GM21515 (cell line): ENCODE results near the gene CGB2.
"Not testable (repeated sequence)": the region's sequence is repeated elsewhere in the genome, so short reads cannot be mapped to it uniquely, and the experiment has no call there.

ENCODE experiments used
- ATAC-seq: cut with Tn5 transposase; IDR thresholded peaks from one replicate; pipeline ENCODE4 v1.9.1; 2021; ENCODE audit not compliant: unreplicated experiment

Gene CGB2

GRCh38 chr19:49031642-49032301 lies at the start of gene CGB2:
TSS of gene CGB2 (plus strand) at chr19:49031890. CDS start at chr19:49032096, 206 bp downstream.
- ATAC-seq = not testable (repeated sequence)

- ATAC-seq = no peak
Observed at GRCh38 chr19:48982280-48982679, 49.4 kb upstream of the CGB2 start.

GRCh38 chr19:48985711-48986110 lies 46.0 kb upstream of the CGB2 start:
- no peak for ATAC-seq

GRCh38 chr19:48986211-48986610 lies 45.5 kb upstream of the CGB2 start:
- no peak for ATAC-seq

- no peak for ATAC-seq
Observed at GRCh38 chr19:48987323-48987722, 44.4 kb upstream of the CGB2 start.

- ATAC-seq = no peak
Observed at GRCh38 chr19:48988286-48988685, 43.4 kb upstream of the CGB2 start.

- ATAC-seq = no peak
Observed at GRCh38 chr19:48988860-48989259, 42.8 kb upstream of the CGB2 start.

GRCh38 chr19:48989701-48990291 lies 41.9 kb upstream of the CGB2 start:
- ATAC-seq = no peak

GRCh38 chr19:48990400-48990799 lies 41.3 kb upstream of the CGB2 start:
- no peak for ATAC-seq

GRCh38 chr19:48991011-48991609 lies 40.6 kb upstream of the CGB2 start:
- ATAC-seq = no peak

GRCh38 chr19:48991873-48992580 lies 39.7 kb upstream of the CGB2 start:
- no peak for ATAC-seq

- ATAC-seq = peak; percentile 8
Observed at GRCh38 chr19:48992581-48993174, 39.0 kb upstream of the CGB2 start.

- peak; percentile 84 for ATAC-seq
Observed at GRCh38 chr19:48993175-48994034, 38.3 kb upstream of the CGB2 start, which contains the start of the genes GYS1 and RUVBL2. TSS of gene GYS1 (minus strand) at chr19:48993309. CDS start at chr19:48993112, 197 bp downstream. TSS of gene RUVBL2 (plus strand) at chr19:48993887. CDS start at chr19:48993912, 25 bp downstream.

- no peak for ATAC-seq
Observed at GRCh38 chr19:48994035-48994386, 37.7 kb upstream of the CGB2 start.

- no peak for ATAC-seq
Observed at GRCh38 chr19:48997972-48998371, 33.7 kb upstream of the CGB2 start.

- ATAC-seq = no peak
Observed at GRCh38 chr19:48999481-49000325, 32.0 kb upstream of the CGB2 start.

- ATAC-seq = no peak
Observed at GRCh38 chr19:49004133-49004532, 27.6 kb upstream of the CGB2 start.

- no peak for ATAC-seq
Observed at GRCh38 chr19:49004964-49005614, 26.6 kb upstream of the CGB2 start.

- no peak for ATAC-seq
Observed at GRCh38 chr19:49006905-49007304, 24.8 kb upstream of the CGB2 start.
